IPS-11a (cell line): ENCODE measurements around the gene ADD2.

ENCODE experiments used
- H3K4me3 ChIP-seq: one replicate; pipeline ENCODE4 v1.5.1; 2013; ENCODE audit warnings: low read depth, low read length, control low read depth

The ADD2 gene

DNA sequence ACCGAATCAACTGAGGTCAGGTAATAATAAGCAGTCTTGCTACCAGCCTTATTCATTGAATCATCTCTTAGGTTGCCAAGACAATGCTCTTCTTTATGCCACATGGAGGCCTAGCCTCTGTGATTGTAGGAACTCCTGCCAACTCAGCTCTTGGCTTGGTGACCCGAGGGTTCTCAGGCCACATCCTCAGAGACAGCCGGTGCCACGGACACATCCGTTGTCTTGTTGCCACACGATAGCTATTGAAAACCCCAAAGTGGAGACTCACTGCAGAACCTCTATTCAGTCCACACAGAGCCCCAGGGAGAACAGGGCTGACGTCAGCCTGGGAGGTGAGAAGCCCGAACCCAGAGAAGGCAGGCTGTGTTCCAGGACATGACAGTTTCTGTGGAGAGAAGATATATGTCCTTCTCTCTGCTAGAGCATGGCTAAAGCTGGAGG is 160.9 kb downstream of the ADD2 start:
- H3K4me3 ChIP-seq = no peak overlapping the region
